GM21360 (cell line): ENCODE measurements around the gene L2HGDH.
"Not testable (repeated sequence)": the region's sequence is repeated elsewhere in the genome, so short reads cannot be mapped to it uniquely, and the experiment has no call there.

Source experiments
- ATAC-seq: cut with Tn5 transposase; IDR thresholded peaks from one replicate; pipeline ENCODE4 v1.9.1; 2021; ENCODE audit warnings: mild to moderate bottlenecking, moderate library complexity; ENCODE audit not compliant: unreplicated experiment

The L2HGDH gene

DNA sequence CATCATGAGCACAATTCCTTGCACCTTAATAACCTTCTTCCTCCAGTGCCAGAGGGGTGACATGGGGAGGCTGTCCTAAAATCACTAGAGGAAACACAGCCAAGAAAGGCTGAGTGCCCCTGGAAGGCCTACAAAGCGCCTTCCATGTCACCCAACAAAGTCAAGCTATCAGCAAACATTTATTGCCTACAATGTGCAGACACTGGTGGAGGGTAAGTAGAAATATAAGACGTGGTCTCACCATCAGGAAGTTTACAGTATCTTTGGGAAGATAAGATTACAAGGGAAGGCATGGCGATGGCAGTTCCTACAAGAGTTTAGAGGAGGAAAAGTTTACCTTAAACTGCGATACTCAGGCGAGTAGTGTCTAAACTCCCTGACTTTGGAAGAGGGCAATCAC is 28.0 kb upstream of the L2HGDH start:
- no peak for ATAC-seq

DNA sequence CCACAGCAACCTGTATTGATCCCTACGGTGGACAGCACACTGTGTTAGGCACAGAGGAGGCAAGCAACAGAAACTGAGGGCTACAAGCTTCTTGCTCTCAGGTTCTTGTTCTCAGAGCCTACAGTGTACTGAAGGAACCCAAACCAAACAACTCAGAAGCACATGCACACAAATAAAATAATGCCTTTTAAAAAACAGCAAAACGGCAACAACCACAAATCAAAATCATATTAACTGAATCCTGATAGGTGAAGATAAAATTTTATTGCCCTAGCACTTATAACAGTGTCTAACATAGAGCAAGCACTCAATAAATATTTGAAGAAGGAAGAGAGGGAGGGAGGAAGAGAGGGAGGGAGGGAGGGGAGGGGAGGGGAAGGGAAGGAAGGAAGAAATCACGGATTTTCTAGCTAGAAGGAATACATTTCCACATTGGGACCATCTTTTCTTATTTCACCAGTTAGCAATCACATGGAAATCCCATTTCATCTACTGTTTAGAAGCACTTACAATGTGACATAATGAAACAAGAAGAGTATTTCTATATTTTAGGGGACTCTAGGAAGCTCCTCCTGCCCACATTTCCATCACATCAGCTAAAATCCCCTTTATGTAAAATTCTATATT is 27.3 kb upstream of the L2HGDH start:
- no peak for ATAC-seq

- no peak for ATAC-seq
Measured at GRCh38 chr14:50338587-50338986, 26.6 kb upstream of the L2HGDH start.

- no peak for ATAC-seq
Measured at GRCh38 chr14:50335989-50336824, 24.2 kb upstream of the L2HGDH start.

- no peak for ATAC-seq
Measured at GRCh38 chr14:50335389-50335788, 23.4 kb upstream of the L2HGDH start.

GRCh38 chr14:50334211-50334610 is 22.2 kb upstream of the L2HGDH start:
- ATAC-seq, result no peak

DNA sequence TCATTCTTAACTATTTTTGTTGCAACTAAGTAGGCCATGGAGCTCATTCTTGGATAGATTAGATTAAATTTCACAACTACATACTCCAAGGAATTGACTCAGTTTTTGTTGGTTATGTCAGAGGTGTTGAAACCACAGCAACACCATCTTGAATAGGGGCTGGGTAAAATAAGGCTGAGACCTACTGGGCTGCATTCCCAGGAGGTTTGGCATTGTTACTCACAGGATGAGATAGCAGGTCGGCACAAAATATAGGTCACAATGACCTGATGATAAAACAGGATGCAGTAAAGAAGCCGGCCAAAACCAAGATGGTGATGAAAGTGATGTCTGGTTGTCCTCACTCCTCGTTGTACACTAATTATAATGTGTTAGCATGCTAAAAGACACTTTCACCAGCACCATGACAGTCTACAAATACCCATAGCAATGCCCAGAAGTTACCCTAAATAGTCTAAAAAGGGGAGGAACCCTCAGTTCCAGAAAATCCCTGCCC is 21.0 kb upstream of the L2HGDH start:
- no peak for ATAC-seq

DNA sequence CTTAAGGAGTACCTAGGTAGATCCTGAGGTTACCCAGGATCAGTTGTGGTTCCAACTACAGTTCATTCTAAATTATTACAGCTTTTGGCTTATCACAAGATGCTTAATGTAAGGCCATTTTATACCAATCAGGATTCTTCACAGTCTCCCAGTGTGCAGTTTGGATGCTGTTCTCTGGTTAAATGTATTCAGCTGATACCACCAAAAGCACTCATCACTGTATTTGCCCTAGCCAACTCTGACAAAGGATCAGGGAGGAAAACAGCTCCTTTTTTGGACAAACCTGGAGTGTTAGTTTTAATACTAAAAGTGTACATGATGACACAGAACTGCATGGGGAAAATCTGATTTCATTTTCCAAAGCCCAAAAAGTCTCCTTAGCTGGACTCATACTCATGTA is 19.6 kb upstream of the L2HGDH start:
- ATAC-seq, result no peak

DNA sequence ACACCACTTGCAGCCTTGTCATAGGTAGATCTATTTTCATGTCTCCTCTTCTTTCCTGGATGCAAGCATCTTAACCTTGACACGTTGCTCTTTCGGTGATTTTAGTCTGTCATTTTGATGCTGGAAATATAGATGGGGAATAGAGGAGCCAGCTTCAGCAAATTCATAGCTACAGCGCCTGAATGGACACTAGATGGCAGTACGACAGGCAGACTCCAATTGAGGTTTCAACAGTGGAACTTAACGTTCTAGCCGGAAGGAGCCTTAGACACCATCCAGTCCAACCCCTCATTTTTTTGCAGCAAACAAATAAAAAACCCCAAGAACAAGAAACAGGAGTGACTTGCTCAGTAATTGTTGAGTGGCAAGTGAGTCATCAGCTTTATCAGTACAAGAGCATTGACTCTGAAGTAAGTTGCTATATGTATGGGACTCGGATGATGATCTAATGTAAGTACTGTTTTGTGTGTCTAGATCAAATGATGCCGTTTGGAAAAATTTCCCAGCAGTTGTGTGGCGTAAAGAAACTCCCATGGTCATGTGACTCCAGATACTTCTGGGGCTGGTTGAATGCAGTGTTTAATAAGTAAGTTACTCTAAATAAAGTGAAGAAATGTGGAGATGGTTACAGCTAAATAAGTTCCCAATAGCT is 9.1 kb upstream of the L2HGDH start:
- ATAC-seq, result peak; percentile 90

DNA sequence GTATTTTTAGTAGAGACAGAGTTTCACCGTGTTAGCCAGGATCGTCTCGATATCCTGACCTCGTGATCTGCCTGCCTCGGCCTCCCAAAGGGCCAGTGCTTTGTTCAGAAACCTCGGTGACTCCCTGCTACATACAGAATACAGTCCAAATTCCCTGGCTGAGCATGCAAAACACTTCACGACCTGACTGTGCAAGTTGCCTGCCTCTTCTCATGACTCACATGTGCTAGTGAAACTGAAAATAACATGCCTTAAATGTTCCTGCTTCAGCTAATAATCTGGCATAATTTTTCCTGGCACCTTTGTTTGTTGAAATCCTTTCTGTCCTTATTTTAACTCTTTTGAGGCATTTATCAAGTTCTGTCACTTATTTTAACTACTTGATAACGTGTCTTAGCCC is 8.3 kb upstream of the L2HGDH start:
- ATAC-seq, result no peak

DNA sequence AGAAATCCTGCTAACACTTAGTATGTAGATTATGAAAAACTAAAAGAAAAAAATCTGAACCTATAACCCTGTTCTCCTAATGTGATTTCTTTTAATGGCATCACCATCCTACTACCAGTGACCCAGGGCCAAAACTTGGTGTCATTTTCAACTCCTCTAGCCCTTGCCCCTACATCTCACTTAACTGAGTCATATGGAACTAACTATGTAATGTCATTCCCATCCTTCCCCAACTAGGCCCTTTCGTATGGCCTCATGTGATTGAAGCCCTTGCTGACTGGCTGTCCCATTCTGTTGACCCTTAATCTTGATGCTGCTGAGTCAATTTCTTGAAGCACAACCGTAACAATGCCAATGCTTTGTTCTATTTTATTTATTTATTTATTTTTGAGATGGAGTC is 7.7 kb upstream of the L2HGDH start:
- ATAC-seq, result no peak

DNA sequence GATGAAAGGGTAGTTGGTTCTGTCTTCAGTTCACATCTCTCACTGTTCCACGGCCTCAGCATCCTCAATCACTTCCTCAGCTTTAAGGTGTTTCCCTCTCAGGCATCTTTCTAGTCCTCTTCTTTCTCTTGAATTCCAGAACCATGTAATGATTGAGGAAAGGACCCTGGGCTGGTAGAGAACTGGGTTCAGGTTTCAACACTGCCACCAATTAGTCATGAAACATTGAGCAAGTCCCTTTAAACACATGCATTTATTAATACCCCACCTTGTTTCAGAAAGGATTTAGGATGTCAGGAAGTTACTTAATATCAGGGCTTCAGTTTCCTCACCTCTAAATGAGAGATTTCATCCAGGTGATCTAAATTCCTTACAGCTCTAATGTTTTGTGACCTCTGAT is 7.3 kb upstream of the L2HGDH start:
- ATAC-seq, result no peak

- no peak for ATAC-seq
Measured at GRCh38 chr14:50318031-50318626, 6.1 kb upstream of the L2HGDH start.

DNA sequence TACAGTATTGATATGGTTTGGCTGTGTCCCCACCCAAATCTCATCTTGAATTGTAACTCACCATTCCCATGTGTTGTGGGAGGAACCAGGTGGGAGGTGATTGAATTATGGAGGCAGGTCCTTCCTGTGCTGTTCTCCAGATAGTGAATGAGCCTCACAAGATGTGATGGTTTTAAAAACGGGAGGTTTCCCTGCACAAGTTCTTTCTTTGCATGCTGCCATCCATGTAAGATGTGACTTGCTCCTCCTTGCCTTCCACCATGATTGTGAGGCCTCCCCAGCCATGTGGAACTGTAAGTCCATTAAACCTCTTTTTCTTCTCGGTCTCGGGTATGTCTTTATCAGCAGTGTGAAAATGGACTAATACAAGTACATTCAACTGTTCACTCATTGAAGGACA is 2.1 kb upstream of the L2HGDH start:
- ATAC-seq, result not testable (repeated sequence)

GRCh38 chr14:50312734-50313054 is 665 bp upstream of the L2HGDH start:
- ATAC-seq, result peak; percentile 17

GRCh38 chr14:50311337-50311971 is 575 bp downstream of the L2HGDH start:
- ATAC-seq, result no peak

DNA sequence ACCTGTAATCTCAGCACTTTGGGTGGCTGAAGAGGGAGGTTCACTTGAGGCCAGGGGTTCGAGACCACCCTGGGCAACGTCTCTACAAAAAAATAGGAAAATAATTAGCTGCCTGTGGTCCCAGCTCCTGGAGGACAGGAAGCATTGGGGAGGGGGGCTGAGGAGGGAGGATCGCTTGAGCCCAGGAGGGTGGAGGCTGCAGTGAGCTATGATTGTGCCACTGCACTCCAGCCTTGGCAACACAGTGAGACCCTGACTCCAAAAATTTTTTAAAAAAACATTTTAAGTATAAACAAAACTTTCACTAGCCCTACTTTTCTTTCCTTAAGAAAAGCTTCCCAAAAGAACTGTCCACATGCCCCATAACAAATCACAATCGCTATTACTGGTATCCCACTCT is 1.6 kb downstream of the L2HGDH start:
- ATAC-seq, result no peak

DNA sequence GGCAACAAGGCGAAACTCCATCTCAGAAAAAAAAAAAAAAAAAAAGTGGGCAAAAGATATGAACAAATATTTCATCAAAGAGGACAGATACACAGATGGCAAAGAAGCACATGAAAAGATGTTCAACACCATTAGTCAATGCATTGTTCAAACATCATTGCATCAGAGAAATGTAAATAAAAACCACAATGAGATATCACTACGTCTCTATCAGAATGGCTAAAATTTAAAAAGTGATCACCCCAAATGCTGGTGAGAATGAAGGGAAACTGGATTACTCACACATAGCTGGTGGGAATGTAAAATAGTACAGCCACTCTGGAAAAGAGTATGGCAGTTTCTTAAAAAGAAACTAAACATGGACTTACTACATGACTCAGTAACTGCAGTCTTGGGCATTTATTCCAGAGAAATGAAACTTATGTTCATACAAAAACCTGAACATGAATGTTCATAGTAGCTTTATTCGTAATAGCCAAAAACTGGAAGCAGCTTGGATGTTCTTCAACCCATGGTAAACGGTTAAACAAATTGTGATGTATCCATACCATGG is 3.6 kb downstream of the L2HGDH start:
- ATAC-seq, result no peak

DNA sequence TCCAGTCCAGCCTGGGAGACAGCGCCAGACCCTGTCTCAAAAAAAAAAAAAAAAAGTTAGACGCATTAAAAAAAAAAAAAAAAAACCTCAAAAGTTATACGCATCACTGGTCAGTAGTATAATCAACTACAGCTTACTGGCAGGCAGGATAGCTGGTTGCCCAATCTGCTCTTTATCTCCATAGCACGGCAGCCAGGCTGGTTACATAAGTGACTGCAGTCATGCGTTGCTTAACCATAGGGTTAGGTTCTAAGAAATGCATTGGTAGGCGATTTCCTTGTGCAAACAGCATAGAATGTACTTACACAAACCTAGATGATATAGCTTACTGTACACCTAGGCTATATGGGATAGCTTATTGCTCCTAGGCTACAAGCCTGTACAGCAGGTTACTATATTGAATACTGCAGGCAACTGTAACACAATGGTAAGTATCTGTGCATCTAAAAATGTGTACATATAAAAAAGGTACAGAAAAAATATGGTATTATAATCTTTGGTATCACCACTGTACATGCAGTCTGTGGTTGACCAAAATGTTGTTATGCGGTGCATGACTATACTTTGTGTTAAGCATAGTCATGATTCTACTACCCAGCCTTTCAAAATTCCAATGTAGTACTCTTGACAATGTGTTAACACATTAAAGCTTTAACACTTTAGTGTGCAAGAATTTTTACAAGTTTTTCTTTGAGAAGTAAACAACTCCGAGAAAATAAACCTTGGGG is 8.1 kb downstream of the L2HGDH start:
- ATAC-seq, result no peak

- no peak for ATAC-seq
Measured at GRCh38 chr14:50301914-50302313, 10.1 kb downstream of the L2HGDH start.
